Measurements from ENCODE around the gene UCP1.
A peak's percentile ranks its signal among the peaks of the same experiment; 100 is the strongest.
"Not testable (repeated sequence)": the region's sequence is repeated elsewhere in the genome, so short reads cannot be mapped to it uniquely, and the experiment has no call there.

UCP1 gene

GRCh38 chr4:140533951-140534480 is 34.7 kb downstream of the UCP1 start:
- DNase-seq (ENCODE audit: low read depth) = peak; percentile 62

- no peak for DNase-seq (ENCODE audit: low read depth)
These were observed 39.3 kb downstream of the UCP1 start for GRCh38 chr4:140529434-140529833.

- peak; percentile 98 for DNase-seq (ENCODE audit: low read depth)
These were observed 44.7 kb downstream of the UCP1 start, which contains the start of gene ELMOD2 for GRCh38 chr4:140523857-140524742. Gene ELMOD2 (plus strand): TSS chr4:140524168. CDS start chr4:140525429, 1,261 bp downstream.

- DNase-seq (ENCODE audit: low read depth) = no peak
These were observed 45.3 kb downstream of the UCP1 start for GRCh38 chr4:140523370-140523856.

- no peak for DNase-seq (ENCODE audit: low read depth)
These were observed 53.3 kb downstream of the UCP1 start for GRCh38 chr4:140515423-140515822.

- DNase-seq (ENCODE audit: low read depth) = not testable (repeated sequence)
These were observed 55.0 kb downstream of the UCP1 start for GRCh38 chr4:140513765-140514164.

Data from iris pigment epithelial cell (primary cell).